Loucy (cell line): ENCODE data around the gene CCL1.

Experiments
- H2AFZ ChIP-seq: fragments of 200-600 bp; sonication (generic); 2 replicates; pipeline ENCODE4 v1.6.0; 2016; ENCODE audit warnings: antibody characterized with exemption, mild to moderate bottlenecking, low read length, moderate library complexity
- H3F3A ChIP-seq: fragments of 200-600 bp; 2 replicates; pipeline ENCODE4 v1.6.0; 2016; ENCODE audit warnings: antibody characterized with exemption, low read depth, mild to moderate bottlenecking
- H3K27me3 ChIP-seq: fragments of 200-600 bp; sonication (generic); 2 replicates; pipeline ENCODE4 v1.6.1; 2014; ENCODE audit warnings: low read length, mild to moderate bottlenecking; ENCODE audit not compliant: insufficient read depth, poor library complexity, severe bottlenecking
- H3K36me3 ChIP-seq: fragments of 200-600 bp; sonication (generic); 2 replicates; pipeline ENCODE4 v1.6.1; 2016; ENCODE audit warnings: low read length; ENCODE audit not compliant: insufficient read depth
- H3K4me1 ChIP-seq: fragments of 200-600 bp; sonication (generic); 2 replicates; pipeline ENCODE4 v1.5.1; 2014; ENCODE audit warnings: low read length, mild to moderate bottlenecking; ENCODE audit not compliant: insufficient read depth, poor library complexity, severe bottlenecking
- H3K4me2 ChIP-seq: fragments of 200-600 bp; sonication (generic); 2 replicates; pipeline ENCODE4 v1.6.0; 2014; ENCODE audit warnings: antibody characterized with exemption, low read length, low read depth, mild to moderate bottlenecking; ENCODE audit not compliant: poor library complexity, severe bottlenecking
- H3K4me3 ChIP-seq: fragments of 200-600 bp; sonication (generic); 2 replicates; pipeline ENCODE4 v1.5.1; 2014; ENCODE audit warnings: low read length, mild to moderate bottlenecking, mixed read lengths; ENCODE audit not compliant: poor library complexity, severe bottlenecking
- H3K79me2 ChIP-seq: fragments of 200-600 bp; sonication (generic); 2 replicates; pipeline ENCODE4 v1.6.1; 2014; ENCODE audit warnings: low read length; ENCODE audit not compliant: insufficient read depth
- H3K9ac ChIP-seq: fragments of 200-600 bp; sonication (generic); 2 replicates; pipeline ENCODE4 v1.6.0; 2014; ENCODE audit warnings: mild to moderate bottlenecking, low read depth, low read length, moderate library complexity; ENCODE audit not compliant: poor library complexity, severe bottlenecking
- H3K9me2 ChIP-seq: fragments of 200-600 bp; sonication (generic); replicated peaks from 2 replicates; pipeline ENCODE4 v1.6.1; 2016; ENCODE audit warnings: low read depth, low read length, mixed read lengths
- H3K9me3 ChIP-seq: fragments of 200-600 bp; sonication (generic); 2 replicates; pipeline ENCODE4 v1.6.1; 2014; ENCODE audit warnings: mild to moderate bottlenecking, antibody characterized with exemption, low read length, low read depth; ENCODE audit not compliant: insufficient read depth
- H4K20me1 ChIP-seq: fragments of 200-600 bp; sonication (generic); 2 replicates; pipeline ENCODE4 v1.6.0; 2014; ENCODE audit warnings: antibody characterized with exemption, low read length, mild to moderate bottlenecking; ENCODE audit not compliant: insufficient read depth, poor library complexity, severe bottlenecking
- EZH2phosphoT487 ChIP-seq: fragments of 200-600 bp; IDR thresholded peaks from 2 replicates; pipeline ENCODE4 v1.6.1; 2018; ENCODE audit warnings: antibody characterized with exemption, mild to moderate bottlenecking, moderate library complexity, borderline replicate concordance
- TF ChIP-seq, protein P1 (sequence below): fragments of 200-600 bp; sonication (generic); conservative IDR thresholded peaks from 2 replicates; pipeline ENCODE4 v1.5.1; 2014; ENCODE audit warnings: mild to moderate bottlenecking, antibody characterized with exemption, low read length

The CCL1 gene

DNA sequence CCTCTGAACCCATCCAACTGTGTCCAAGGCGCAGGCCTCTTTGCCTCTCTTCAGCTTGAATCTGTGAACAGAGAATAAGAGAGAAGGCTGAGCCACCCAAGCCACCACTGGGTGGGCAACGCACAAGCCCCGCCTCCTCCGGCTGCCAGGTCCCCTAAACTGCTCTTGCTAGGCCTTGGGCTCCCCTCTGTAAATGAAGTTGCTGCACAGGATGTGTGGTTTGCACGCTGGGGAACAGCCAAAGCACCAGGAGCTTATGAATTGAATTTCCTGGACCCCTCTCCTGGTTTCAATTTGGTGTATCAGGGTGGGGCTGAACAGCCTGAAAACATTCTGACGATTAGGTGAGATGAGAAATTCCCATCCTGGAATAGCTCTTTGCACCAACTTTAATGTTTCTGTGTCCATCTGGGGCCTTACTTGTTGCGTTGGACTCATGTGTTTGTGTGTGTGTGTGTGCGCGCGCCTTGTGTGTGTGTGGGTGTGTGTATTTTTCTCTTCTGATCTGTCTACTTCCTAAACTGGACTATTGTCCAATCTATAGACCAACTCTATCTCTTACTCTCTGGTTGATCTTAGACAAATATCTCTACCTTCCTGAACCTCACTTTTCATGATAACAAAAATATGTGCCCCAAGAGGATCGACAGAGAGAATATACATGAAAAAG lies 2.3 kb downstream of the CCL1 start:
- H3K4me2 ChIP-seq: peak overlapping the region; percentile 50
- H3K27me3 ChIP-seq: no peaks in the 10 kb centered on the region
- H3F3A ChIP-seq: peaks cover 10% of the 10 kb centered on the region
- H3K4me3 ChIP-seq: peak overlapping the region; percentile 34
- H3K9me2 ChIP-seq: no peaks in the 10 kb centered on the region
- H3K36me3 ChIP-seq: no peaks in the 10 kb centered on the region
- H2AFZ ChIP-seq: peak overlapping the region; percentile 11; the same call in 1 of the 2 replicates
- no peaks in the 10 kb centered on the region for H4K20me1 ChIP-seq
- H3K9ac ChIP-seq: peak overlapping the region; percentile 61
- peaks cover 58% of the 10 kb centered on the region for H3K4me1 ChIP-seq
- no peaks in the 10 kb centered on the region for H3K79me2 ChIP-seq
- no peaks in the 10 kb centered on the region for H3K9me3 ChIP-seq
- TF ChIP-seq, protein P1, sequence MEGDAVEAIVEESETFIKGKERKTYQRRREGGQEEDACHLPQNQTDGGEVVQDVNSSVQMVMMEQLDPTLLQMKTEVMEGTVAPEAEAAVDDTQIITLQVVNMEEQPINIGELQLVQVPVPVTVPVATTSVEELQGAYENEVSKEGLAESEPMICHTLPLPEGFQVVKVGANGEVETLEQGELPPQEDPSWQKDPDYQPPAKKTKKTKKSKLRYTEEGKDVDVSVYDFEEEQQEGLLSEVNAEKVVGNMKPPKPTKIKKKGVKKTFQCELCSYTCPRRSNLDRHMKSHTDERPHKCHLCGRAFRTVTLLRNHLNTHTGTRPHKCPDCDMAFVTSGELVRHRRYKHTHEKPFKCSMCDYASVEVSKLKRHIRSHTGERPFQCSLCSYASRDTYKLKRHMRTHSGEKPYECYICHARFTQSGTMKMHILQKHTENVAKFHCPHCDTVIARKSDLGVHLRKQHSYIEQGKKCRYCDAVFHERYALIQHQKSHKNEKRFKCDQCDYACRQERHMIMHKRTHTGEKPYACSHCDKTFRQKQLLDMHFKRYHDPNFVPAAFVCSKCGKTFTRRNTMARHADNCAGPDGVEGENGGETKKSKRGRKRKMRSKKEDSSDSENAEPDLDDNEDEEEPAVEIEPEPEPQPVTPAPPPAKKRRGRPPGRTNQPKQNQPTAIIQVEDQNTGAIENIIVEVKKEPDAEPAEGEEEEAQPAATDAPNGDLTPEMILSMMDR: no peak
- no peak for TF ChIP-seq EZH2phosphoT487

DNA sequence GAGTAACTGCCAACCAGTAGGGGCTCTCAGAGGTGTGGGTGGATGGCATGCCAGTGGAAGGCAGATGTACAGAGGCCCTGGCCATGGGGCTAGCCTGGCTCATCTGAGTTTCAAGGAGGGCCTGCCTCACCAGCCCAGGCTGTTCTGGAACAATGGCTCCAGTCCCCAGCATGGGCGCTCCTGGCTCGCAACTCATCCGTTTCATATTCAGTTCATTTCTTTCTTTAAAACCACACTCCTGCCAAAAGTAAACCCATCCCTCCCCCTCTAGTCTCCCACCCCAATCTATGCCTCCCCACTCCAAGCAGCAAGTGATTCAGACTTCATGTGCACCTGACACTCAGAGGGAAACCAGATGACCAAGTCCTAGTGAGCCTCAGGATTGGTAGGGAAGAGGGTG lies 4.4 kb downstream of the CCL1 start:
- Histone ChIP-seq H3K9me2 (no peaks in the 10 kb centered on the region), H3K4me1 (peaks cover 37% of the 10 kb centered on the region), H3K9ac (no peak overlapping the region), H3F3A (no peaks in the 10 kb centered on the region), H3K27me3 (no peaks in the 10 kb centered on the region), H3K4me2 (no peak overlapping the region), H3K9me3 (no peaks in the 10 kb centered on the region), H3K4me3 (no peak overlapping the region), H4K20me1 (no peaks in the 10 kb centered on the region), H3K79me2 (no peaks in the 10 kb centered on the region), H3K36me3 (no peaks in the 10 kb centered on the region), H2AFZ (no peak overlapping the region)
- no peak for TF ChIP-seq EZH2phosphoT487
- TF ChIP-seq, protein P1: no peak

DNA sequence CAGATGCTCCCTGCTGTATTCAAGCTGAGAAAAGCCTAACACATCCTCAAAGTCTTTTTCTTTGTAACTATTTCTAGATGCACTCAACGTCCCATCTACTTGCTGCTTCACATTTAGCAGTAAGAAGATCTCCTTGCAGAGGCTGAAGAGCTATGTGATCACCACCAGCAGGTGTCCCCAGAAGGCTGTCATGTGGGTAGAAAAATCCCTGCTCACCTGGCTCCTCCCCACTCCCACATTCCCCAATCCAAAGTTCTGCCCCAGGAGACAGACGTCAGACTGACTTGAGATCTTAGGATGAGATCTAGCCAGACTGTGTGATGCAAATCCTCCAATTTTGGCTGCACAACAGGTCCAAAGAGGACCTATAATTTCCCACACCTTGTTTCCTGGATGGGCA lies 5.6 kb downstream of the CCL1 start:
- H3K9me2 ChIP-seq: no peaks in the 10 kb centered on the region
- no peaks in the 10 kb centered on the region for H3K79me2 ChIP-seq
- H4K20me1 ChIP-seq: no peaks in the 10 kb centered on the region
- H2AFZ ChIP-seq: no peak overlapping the region
- H3K4me3 ChIP-seq: no peak overlapping the region
- peaks cover 25% of the 10 kb centered on the region for H3K4me1 ChIP-seq
- H3K36me3 ChIP-seq: no peaks in the 10 kb centered on the region
- H3K9me3 ChIP-seq: no peaks in the 10 kb centered on the region
- no peak overlapping the region for H3K4me2 ChIP-seq
- no peaks in the 10 kb centered on the region for H3F3A ChIP-seq
- TF ChIP-seq, protein P1: peak; percentile 45
- TF ChIP-seq EZH2phosphoT487: no peak
- H3K27me3 ChIP-seq: no peaks in the 10 kb centered on the region
- no peak overlapping the region for H3K9ac ChIP-seq
